H9 (cell line): Measurements from ENCODE around the gene HYAL1. TPM values are rescaled to one million over a fixed set of nuclear protein-coding genes. Genes with fewer than 3 reads are reported as not detected.

Experiments
- DNase-seq: peaks from one replicate; pipeline ENCODE4 v3.0.0-alpha.2; 2017
- H2AFZ ChIP-seq: one replicate; pipeline ENCODE4 v1.6.1; 2013; ENCODE audit warnings: mild to moderate bottlenecking, low read length, control low read depth, moderate library complexity
- H2AK5ac ChIP-seq: 2 replicates; pipeline ENCODE4 v1.6.1; 2013; ENCODE audit warnings: low read length, control low read depth, mixed read lengths; ENCODE audit not compliant: insufficient read length
- H2BK120ac ChIP-seq: one replicate; pipeline ENCODE4 v1.6.1; 2013; ENCODE audit warnings: low read depth, mild to moderate bottlenecking, low read length, control low read depth, inconsistent platforms; ENCODE audit not compliant: poor library complexity, severe bottlenecking
- H2BK12ac ChIP-seq: 2 replicates; pipeline ENCODE4 v1.6.1; 2013; ENCODE audit warnings: low read length, control low read depth, mixed read lengths, low read depth; ENCODE audit not compliant: insufficient read length
- H2BK15ac ChIP-seq: 2 replicates; pipeline ENCODE4 v1.6.1; 2013; ENCODE audit warnings: low read depth, low read length, control low read depth
- H2BK20ac ChIP-seq: one replicate; pipeline ENCODE4 v1.6.1; 2013; ENCODE audit warnings: low read depth, mild to moderate bottlenecking, low read length, control low read depth, inconsistent platforms; ENCODE audit not compliant: poor library complexity, severe bottlenecking
- H2BK5ac ChIP-seq: 2 replicates; pipeline ENCODE4 v1.6.1; 2013; ENCODE audit warnings: low read length, control low read depth, mixed read lengths; ENCODE audit not compliant: insufficient read length
- H3K14ac ChIP-seq: 2 replicates; pipeline ENCODE4 v1.6.1; 2013; ENCODE audit warnings: low read length, control low read depth; ENCODE audit not compliant: insufficient read depth
- H3K18ac ChIP-seq: 2 replicates; pipeline ENCODE4 v1.6.1; 2013; ENCODE audit warnings: low read depth, mild to moderate bottlenecking, mixed read lengths, low read length, control low read depth; ENCODE audit not compliant: insufficient read length
- H3K23ac ChIP-seq: 2 replicates; pipeline ENCODE4 v1.6.1; 2013; ENCODE audit warnings: low read length, control low read depth, mixed read lengths, low read depth; ENCODE audit not compliant: insufficient read length
- H3K23me2 ChIP-seq: 2 replicates; pipeline ENCODE4 v1.6.1; 2013; ENCODE audit warnings: low read depth, mild to moderate bottlenecking, mixed read lengths, low read length, control low read depth; ENCODE audit not compliant: insufficient read length, poor library complexity, severe bottlenecking
- H3K27ac ChIP-seq: 2 replicates; pipeline ENCODE4 v1.5.1; 2013; ENCODE audit warnings: low read length, control low read depth, mixed read lengths, low read depth; ENCODE audit not compliant: insufficient read length
- H3K27me3 ChIP-seq: 2 replicates; pipeline ENCODE4 v1.6.1; 2013; ENCODE audit warnings: low read length, control low read depth, inconsistent platforms; ENCODE audit not compliant: insufficient read depth
- H3K4ac ChIP-seq: 2 replicates; pipeline ENCODE4 v1.6.1; 2013; ENCODE audit warnings: low read depth, mild to moderate bottlenecking, control low read depth, inconsistent platforms, low read length, moderate library complexity
- H3K4me1 ChIP-seq: 2 replicates; pipeline ENCODE4 v1.6.1; 2013; ENCODE audit warnings: low read length, control low read depth, inconsistent platforms; ENCODE audit not compliant: insufficient read depth
- H3K4me2 ChIP-seq: 2 replicates; pipeline ENCODE4 v1.6.1; 2013; ENCODE audit warnings: low read length, control low read depth, mixed read lengths; ENCODE audit not compliant: insufficient read length, insufficient read depth
- H3K56ac ChIP-seq: 2 replicates; pipeline ENCODE4 v1.6.1; 2013; ENCODE audit warnings: low read depth, mild to moderate bottlenecking, mixed read lengths, low read length, control low read depth; ENCODE audit not compliant: insufficient read length
- H3K79me1 ChIP-seq: 2 replicates; pipeline ENCODE4 v1.6.1; 2013; ENCODE audit warnings: low read depth, mild to moderate bottlenecking, moderate library complexity, low read length, control low read depth, inconsistent platforms; ENCODE audit not compliant: insufficient read depth, poor library complexity, severe bottlenecking
- H3K79me2 ChIP-seq: 2 replicates; pipeline ENCODE4 v1.6.1; 2013; ENCODE audit warnings: low read length, control low read depth, inconsistent platforms; ENCODE audit not compliant: insufficient read depth
- H3K9ac ChIP-seq: 2 replicates; pipeline ENCODE4 v1.6.1; 2013; ENCODE audit warnings: low read length, control low read depth, mixed read lengths; ENCODE audit not compliant: insufficient read length; ENCODE audit errors: extremely low read depth
- H3K9me3 ChIP-seq: one replicate; pipeline ENCODE4 v1.6.1; 2013; ENCODE audit warnings: low read depth, low read length, inconsistent platforms; ENCODE audit not compliant: control insufficient read depth
- H3T11ph ChIP-seq: one replicate; pipeline ENCODE4 v1.6.1; 2013; ENCODE audit warnings: mild to moderate bottlenecking, low read length, control low read depth, inconsistent platforms
- H4K20me1 ChIP-seq: one replicate; pipeline ENCODE4 v1.6.1; 2013; ENCODE audit not compliant: control insufficient read depth, insufficient read length, insufficient read depth
- H4K5ac ChIP-seq: 2 replicates; pipeline ENCODE4 v1.6.1; 2013; ENCODE audit warnings: low read depth, mild to moderate bottlenecking, mixed read lengths, low read length, control low read depth; ENCODE audit not compliant: insufficient read length
- H4K8ac ChIP-seq: replicated peaks from 2 replicates; pipeline ENCODE4 v1.6.1; 2013; ENCODE audit warnings: low read length, control low read depth, mixed read lengths, low read depth; ENCODE audit not compliant: insufficient read length
- H4K91ac ChIP-seq: 2 replicates; pipeline ENCODE4 v1.6.1; 2013; ENCODE audit warnings: low read depth, mild to moderate bottlenecking, moderate library complexity, mixed read lengths, low read length, control low read depth; ENCODE audit not compliant: insufficient read length
- H3K27ac Mint-ChIP-seq, 3 experiments: 2 replicates in 2 of 3; 3 replicates in 1 of 3; pipeline ENCODE4 v1.8.0; 2020 to 2021; ENCODE audit warnings: mixed read lengths in 3 of 3, mild to moderate bottlenecking in 1 of 3, moderate library complexity in 1 of 3
- H3K27me3 Mint-ChIP-seq: 2 replicates; pipeline ENCODE4 v1.8.0; 2021; ENCODE audit warnings: low read depth, mild to moderate bottlenecking, moderate library complexity, mixed read lengths
- H3K36me3 Mint-ChIP-seq, 3 experiments: 2 replicates in 2 of 3; 3 replicates in 1 of 3; pipeline ENCODE4 v1.8.0; 2020 to 2021; ENCODE audit warnings: low read depth in 3 of 3, mixed read lengths in 3 of 3; ENCODE audit not compliant: insufficient read depth in 1 of 3
- H3K4me1 Mint-ChIP-seq, 2 experiments: 2 replicates each; pipeline ENCODE4 v1.8.0; 2020; ENCODE audit warnings: mixed read lengths in 2 of 2
- H3K4me3 Mint-ChIP-seq, 2 experiments: 2 replicates in 1 of 2; 3 replicates in 1 of 2; pipeline ENCODE4 v1.8.0; 2020 to 2021; ENCODE audit warnings: mild to moderate bottlenecking in 2 of 2, mixed read lengths in 2 of 2, moderate library complexity in 1 of 2
- H3K9me3 Mint-ChIP-seq, 2 experiments: 2 replicates in 1 of 2; 3 replicates in 1 of 2; pipeline ENCODE4 v1.8.0; 2020; ENCODE audit warnings: mild to moderate bottlenecking in 2 of 2, mixed read lengths in 2 of 2, moderate library complexity in 1 of 2
- CTCF ChIP-seq: fragments of 200-600 bp; sonication (generic); conservative IDR thresholded peaks from 3 replicates; pipeline ENCODE4 v1.8.0; 2021; ENCODE audit warnings: antibody characterized with exemption, mild to moderate bottlenecking
- WGBS: extraction: QIAGEN DNeasy Blood & Tissue Kit; methylation state at CpG from one replicate; pipeline ENCODE4 v1.1.7; 2013; ENCODE audit warnings: missing lambda C conversion rate, low lambda C conversion rate, mixed read lengths; ENCODE audit not compliant: insufficient read length; ENCODE audit errors: extremely low coverage; 5-methylcytosine and 5-hydroxymethylcytosine counted together
- total RNA-seq: library from RNA; stranded (reverse); gene quantifications from 2 replicates; pipeline ENCODE4 v1.2.1, GENCODE V29; 2021

HYAL1 gene
- total RNA-seq, 1 experiment from 2014 or later = 2.0 TPM

GRCh38 chr3:50292159-50293078 is 11.0 kb downstream of the HYAL1 start, which contains the start of gene IFRD2:
Gene IFRD2 (minus strand): TSS chr3:50292429. CDS start chr3:50292274, 155 bp downstream.
- H3K27ac Mint-ChIP-seq = peak within 1 kb of the TSS; percentile 87 to 99 (median 96); a peak in 6 of 7 replicates

More at GRCh38 chr3:50292159-50293078, 11.0 kb downstream of the HYAL1 start, which contains the start of gene IFRD2:
- no CpG with 5 or more reads among the region's 67 CpGs for WGBS
- H2AK5ac ChIP-seq = no peak within 1 kb of the TSS
- no peaks in the 10 kb centered on the region; a peak in 1 of 5 replicates for H3K9me3 Mint-ChIP-seq
- peak within 1 kb of the TSS; percentile 63 for H3K14ac ChIP-seq
- no peaks in the 10 kb centered on the region for H3K9me3 ChIP-seq
- no peaks in the 10 kb centered on the region for H4K20me1 ChIP-seq
- no peak within 1 kb of the TSS for H3K4ac ChIP-seq
- H3K23ac ChIP-seq = no peak within 1 kb of the TSS
- H3K4me1 ChIP-seq = no peaks in the 10 kb centered on the region
- no peak within 1 kb of the TSS for H2BK15ac ChIP-seq
- H3K36me3 Mint-ChIP-seq = peaks cover 27 to 42% (median 34%) of the 10 kb centered on the region in 3 experiments; a peak in 6 of 7 replicates
- no peaks in the 10 kb centered on the region for H3K79me1 ChIP-seq
- peak within 1 kb of the TSS; percentile 91 for H3K4me2 ChIP-seq
- H3K27me3 ChIP-seq = no peaks in the 10 kb centered on the region
- H3K56ac ChIP-seq = no peak within 1 kb of the TSS
- no peak within 1 kb of the TSS for H2BK5ac ChIP-seq
- peak within 1 kb of the TSS; percentile 64 for H3K18ac ChIP-seq
- peak; percentile 98 for DNase-seq
- H3T11ph ChIP-seq = no peak within 1 kb of the TSS
- peaks cover 3% of the 10 kb centered on the region; the same call in 1 of the 2 replicates for H3K79me2 ChIP-seq
- H4K91ac ChIP-seq = no peak within 1 kb of the TSS
- no peak within 1 kb of the TSS for H3K27ac ChIP-seq
- H3K9ac ChIP-seq = peak within 1 kb of the TSS; percentile 73
- no peak within 1 kb of the TSS for H4K8ac ChIP-seq
- H4K5ac ChIP-seq = no peak within 1 kb of the TSS
- no peak within 1 kb of the TSS for H2AFZ ChIP-seq
- TF ChIP-seq CTCF = no peak
- H3K23me2 ChIP-seq = peaks cover 5% of the 10 kb centered on the region
- H3K27me3 Mint-ChIP-seq = no peaks in the 10 kb centered on the region
- H3K4me1 Mint-ChIP-seq = peaks cover 11% of the 10 kb centered on the region in 2 experiments
- no peak within 1 kb of the TSS for H2BK120ac ChIP-seq
- no peak within 1 kb of the TSS for H2BK12ac ChIP-seq
- no peak within 1 kb of the TSS for H2BK20ac ChIP-seq
- peak within 1 kb of the TSS; percentile 82 to 87 for H3K4me3 Mint-ChIP-seq
